ENCODE results near the gene CR1.
"Not testable (repeated sequence)": the region's sequence is repeated elsewhere in the genome, so short reads cannot be mapped to it uniquely, and the experiment has no call there.

The CR1 gene

GRCh38 chr1:207495801-207496792 lies at the start of gene CR1:
CR1 (plus strand) TSS chr1:207496157; CDS start chr1:207496268, 111 bp downstream.
- peak; percentile 3 for DNase-seq

- no peak for DNase-seq
Observed at GRCh38 chr1:207453710-207454045, 42.3 kb upstream of the CR1 start.

GRCh38 chr1:207454046-207454964 lies 41.7 kb upstream of the CR1 start, which contains the start of gene CR2:
CR2 (plus strand) TSS chr1:207454328; CDS start chr1:207454419, 91 bp downstream.
- peak; percentile 47 for DNase-seq

- no peak for DNase-seq
Observed at GRCh38 chr1:207455183-207455754, 40.7 kb upstream of the CR1 start.

GRCh38 chr1:207458414-207458813 lies 37.5 kb upstream of the CR1 start:
- no peak for DNase-seq

GRCh38 chr1:207459008-207459407 lies 36.9 kb upstream of the CR1 start:
- no peak for DNase-seq

GRCh38 chr1:207461649-207462048 lies 34.3 kb upstream of the CR1 start:
- DNase-seq: no peak

GRCh38 chr1:207462535-207462934 lies 33.4 kb upstream of the CR1 start:
- DNase-seq: no peak

- no peak for DNase-seq
Observed at GRCh38 chr1:207463021-207463420, 32.9 kb upstream of the CR1 start.

GRCh38 chr1:207463571-207463970 lies 32.4 kb upstream of the CR1 start:
- DNase-seq: no peak

- no peak for DNase-seq
Observed at GRCh38 chr1:207470927-207471326, 25.0 kb upstream of the CR1 start.

- DNase-seq: no peak
Observed at GRCh38 chr1:207474210-207474609, 21.7 kb upstream of the CR1 start.

- no peak for DNase-seq
Observed at GRCh38 chr1:207486198-207486597, 9.8 kb upstream of the CR1 start.

GRCh38 chr1:207487636-207488035 lies 8.3 kb upstream of the CR1 start:
- DNase-seq: no peak

GRCh38 chr1:207493212-207493611 lies 2.7 kb upstream of the CR1 start:
- no peak for DNase-seq

- no peak for DNase-seq
Observed at GRCh38 chr1:207494171-207494570, 1.8 kb upstream of the CR1 start.

- DNase-seq: not testable (repeated sequence)
Observed at GRCh38 chr1:207495281-207495680, 676 bp upstream of the CR1 start.

- DNase-seq: no peak
Observed at GRCh38 chr1:207497941-207498340, 2.0 kb downstream of the CR1 start.

- DNase-seq: peak; percentile 51
Observed at GRCh38 chr1:207499573-207499972, 3.6 kb downstream of the CR1 start.

GRCh38 chr1:207500306-207500705 lies 4.3 kb downstream of the CR1 start:
- DNase-seq: no peak

GRCh38 chr1:207501071-207501470 lies 5.1 kb downstream of the CR1 start:
- no peak for DNase-seq

- DNase-seq: no peak
Observed at GRCh38 chr1:207502726-207503125, 6.8 kb downstream of the CR1 start.

GRCh38 chr1:207503950-207504349 lies 8.0 kb downstream of the CR1 start:
- no peak for DNase-seq
